Trophoblast cell (in vitro differentiated cells and primary cell): Measurements from ENCODE around the gene KIF25.

ENCODE experiments used
- DNase-seq, 2 donors: peaks; one replicate each; pipeline ENCODE4 v3.0.0-alpha.2; 2016
- H2AFZ ChIP-seq: 2 replicates; pipeline ENCODE4 v1.6.1; 2013; ENCODE audit warnings: low read length, moderate library complexity, mild to moderate bottlenecking; ENCODE audit not compliant: insufficient read depth, poor library complexity
- H2AK5ac ChIP-seq: 2 replicates; pipeline ENCODE4 v1.6.1; 2013; ENCODE audit warnings: mild to moderate bottlenecking, low read length
- H2BK120ac ChIP-seq: 2 replicates; pipeline ENCODE4 v1.6.1; 2013; ENCODE audit warnings: low read length, mild to moderate bottlenecking, moderate library complexity; ENCODE audit not compliant: insufficient read depth, poor library complexity
- H2BK12ac ChIP-seq: 2 replicates; pipeline ENCODE4 v1.6.1; 2013; ENCODE audit warnings: mild to moderate bottlenecking, low read length, moderate library complexity
- H2BK5ac ChIP-seq: 2 replicates; pipeline ENCODE4 v1.6.1; 2013; ENCODE audit warnings: low read length, low read depth, moderate library complexity, mild to moderate bottlenecking; ENCODE audit not compliant: poor library complexity
- H3K14ac ChIP-seq: 2 replicates; pipeline ENCODE4 v1.6.1; 2013; ENCODE audit warnings: mild to moderate bottlenecking, low read length
- H3K18ac ChIP-seq: 2 replicates; pipeline ENCODE4 v1.6.1; 2013; ENCODE audit warnings: mild to moderate bottlenecking, low read length
- H3K23ac ChIP-seq: 2 replicates; pipeline ENCODE4 v1.6.1; 2013; ENCODE audit warnings: low read length
- H3K27ac ChIP-seq: 2 replicates; pipeline ENCODE4 v1.5.1; 2013; ENCODE audit warnings: low read depth, mild to moderate bottlenecking, inconsistent platforms, low read length, moderate library complexity
- H3K27me3 ChIP-seq: 2 replicates; pipeline ENCODE4 v1.6.1; 2013; ENCODE audit warnings: inconsistent platforms, mild to moderate bottlenecking, low read length, moderate library complexity; ENCODE audit not compliant: insufficient read depth
- H3K36me3 ChIP-seq, 2 experiments: 1 replicate in 1 of 2; 2 replicates in 1 of 2; pipeline ENCODE4 v1.6.1; 2013; ENCODE audit warnings: low read length in 2 of 2, mild to moderate bottlenecking in 2 of 2, moderate library complexity in 1 of 2; ENCODE audit not compliant: insufficient read depth in 2 of 2, control insufficient read depth in 1 of 2
- H3K4ac ChIP-seq: 2 replicates; pipeline ENCODE4 v1.6.1; 2013; ENCODE audit warnings: low read depth, mild to moderate bottlenecking, low read length, moderate library complexity
- H3K4me1 ChIP-seq, 2 experiments: 1 replicate in 1 of 2; 2 replicates in 1 of 2; pipeline ENCODE4 v1.6.1; 2013; ENCODE audit warnings: low read length in 2 of 2, mild to moderate bottlenecking in 2 of 2, moderate library complexity in 1 of 2; ENCODE audit not compliant: insufficient read depth in 2 of 2, control insufficient read depth in 1 of 2
- H3K4me2 ChIP-seq: 2 replicates; pipeline ENCODE4 v1.6.1; 2013; ENCODE audit warnings: inconsistent platforms, mild to moderate bottlenecking, low read length, moderate library complexity
- H3K4me3 ChIP-seq: 2 replicates; pipeline ENCODE4 v1.5.1; 2013; ENCODE audit warnings: mild to moderate bottlenecking, low read depth, low read length, inconsistent platforms
- H3K79me1 ChIP-seq: one replicate; pipeline ENCODE4 v1.6.1; 2013; ENCODE audit warnings: low read length
- H3K79me2 ChIP-seq: 2 replicates; pipeline ENCODE4 v1.6.1; 2013; ENCODE audit warnings: low read length, mild to moderate bottlenecking; ENCODE audit not compliant: control insufficient read depth, insufficient read depth, poor library complexity
- H3K9ac ChIP-seq: 2 replicates; pipeline ENCODE4 v1.6.1; 2013; ENCODE audit warnings: mild to moderate bottlenecking, low read length
- H3K9me3 ChIP-seq: 2 replicates; pipeline ENCODE4 v1.6.1; 2013; ENCODE audit warnings: low read depth, mild to moderate bottlenecking, control low read depth, inconsistent platforms, low read length; ENCODE audit not compliant: insufficient read depth
- H4K12ac ChIP-seq: 2 replicates; pipeline ENCODE4 v1.6.1; 2013; ENCODE audit warnings: low read depth, mild to moderate bottlenecking, low read length, moderate library complexity
- H4K8ac ChIP-seq: 2 replicates; pipeline ENCODE4 v1.6.1; 2013; ENCODE audit warnings: low read depth, mild to moderate bottlenecking, low read length, moderate library complexity
- H4K91ac ChIP-seq: one replicate; pipeline ENCODE4 v1.6.1; 2013; ENCODE audit warnings: low read depth, mild to moderate bottlenecking, low read length, moderate library complexity
- WGBS: extraction: QIAGEN DNeasy Blood & Tissue Kit; methylation state at CpG from one replicate; pipeline ENCODE4 v1.1.7; 2013; ENCODE audit warnings: missing lambda C conversion rate; ENCODE audit not compliant: insufficient read length, insufficient coverage; ENCODE audit errors: extremely low coverage; 5-methylcytosine and 5-hydroxymethylcytosine counted together

The KIF25 gene

GRCh38 chr6:168056892-168057527, 59.5 kb downstream of the KIF25 start:
- Histone ChIP-seq H3K23ac (no peak overlapping the region), H2AFZ (no peak overlapping the region), H3K4ac (no peak overlapping the region), H3K4me3 (peak overlapping the region; percentile 21), H3K79me2 (no peaks in the 10 kb centered on the region), H3K14ac (no peak overlapping the region), H2BK12ac (no peak overlapping the region), H3K79me1 (no peaks in the 10 kb centered on the region), H4K91ac (no peak overlapping the region), H3K36me3 (no peaks in the 10 kb centered on the region), H2BK120ac (no peak overlapping the region), H2BK5ac (no peak overlapping the region), H4K12ac (no peak overlapping the region), H3K27me3 (no peaks in the 10 kb centered on the region), H3K9me3 (peaks cover 9% of the 10 kb centered on the region), H3K9ac (no peak overlapping the region), H2AK5ac (no peak overlapping the region), H3K27ac (no peak overlapping the region), H3K4me1 (peaks cover 0 to 3% of the 10 kb centered on the region in 2 experiments), H4K8ac (no peak overlapping the region), H3K4me2 (no peak overlapping the region), H3K18ac (no peak overlapping the region)
- no CpG with 5 or more reads among the region's 24 CpGs for WGBS
- no peak for DNase-seq

DNA sequence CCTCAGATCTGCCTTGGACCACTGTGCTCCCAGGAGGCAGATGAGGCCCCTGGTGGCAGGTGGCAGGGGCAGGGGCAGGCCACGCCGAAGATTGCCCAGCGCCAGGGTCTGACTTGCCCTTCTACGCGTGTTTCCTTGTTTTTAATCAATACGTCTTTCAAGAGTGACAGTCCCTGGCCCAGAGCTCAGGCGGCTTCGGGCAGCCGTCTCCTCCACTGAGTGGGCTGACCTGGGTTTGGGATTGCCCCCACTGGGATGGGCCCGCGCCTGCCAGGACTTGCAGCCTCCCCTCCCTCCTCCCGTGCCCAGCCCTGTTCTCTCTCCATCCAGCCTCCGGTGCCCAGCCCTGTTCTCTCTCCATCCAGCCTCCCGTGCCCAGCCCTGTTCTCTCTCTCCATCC, 60.4 kb downstream of the KIF25 start:
- Histone ChIP-seq H3K4ac (no peak overlapping the region), H4K8ac (no peak overlapping the region), H3K4me2 (no peak overlapping the region), H3K27me3 (no peaks in the 10 kb centered on the region), H3K27ac (no peak overlapping the region), H3K18ac (no peak overlapping the region), H4K91ac (no peak overlapping the region), H3K9me3 (peaks cover 9% of the 10 kb centered on the region), H3K4me1 (peaks cover 0 to 3% of the 10 kb centered on the region in 2 experiments), H3K14ac (no peak overlapping the region), H2BK120ac (no peak overlapping the region), H3K4me3 (no peak overlapping the region), H4K12ac (no peak overlapping the region), H3K9ac (no peak overlapping the region), H3K36me3 (no peaks in the 10 kb centered on the region), H2AFZ (no peak overlapping the region), H3K79me1 (no peaks in the 10 kb centered on the region), H2BK5ac (no peak overlapping the region), H3K79me2 (no peaks in the 10 kb centered on the region), H2AK5ac (no peak overlapping the region), H2BK12ac (no peak overlapping the region), H3K23ac (no peak overlapping the region)
- no CpG with 5 or more reads among the region's 14 CpGs for WGBS
- no peak for DNase-seq

GRCh38 chr6:168058691-168059551, 61.5 kb downstream of the KIF25 start:
- Histone ChIP-seq H4K8ac (no peak overlapping the region), H3K27ac (no peak overlapping the region), H3K23ac (no peak overlapping the region), H3K79me1 (no peaks in the 10 kb centered on the region), H3K36me3 (no peaks in the 10 kb centered on the region), H4K12ac (no peak overlapping the region), H3K4ac (no peak overlapping the region), H3K9ac (no peak overlapping the region), H2BK12ac (no peak overlapping the region), H3K9me3 (peaks cover 9% of the 10 kb centered on the region), H2AK5ac (no peak overlapping the region), H3K4me3 (no peak overlapping the region), H3K14ac (no peak overlapping the region), H3K79me2 (no peaks in the 10 kb centered on the region), H3K18ac (no peak overlapping the region), H2BK120ac (no peak overlapping the region), H2BK5ac (no peak overlapping the region), H3K4me1 (peaks cover 0 to 3% of the 10 kb centered on the region in 2 experiments), H4K91ac (no peak overlapping the region), H3K4me2 (no peak overlapping the region), H3K27me3 (no peaks in the 10 kb centered on the region), H2AFZ (no peak overlapping the region)
- no CpG with 5 or more reads among the region's 30 CpGs for WGBS
- DNase-seq: no peak

GRCh38 chr6:168060521-168060931, 63.1 kb downstream of the KIF25 start:
- Histone ChIP-seq H3K4ac (no peak overlapping the region), H2AFZ (no peak overlapping the region), H3K9me3 (peaks cover 11% of the 10 kb centered on the region), H3K79me1 (no peaks in the 10 kb centered on the region), H2AK5ac (no peak overlapping the region), H4K12ac (no peak overlapping the region), H2BK12ac (no peak overlapping the region), H4K8ac (peak overlapping the region; percentile 12), H3K4me1 (no peaks in the 10 kb centered on the region), H3K18ac (no peak overlapping the region), H2BK5ac (no peak overlapping the region), H3K27me3 (no peaks in the 10 kb centered on the region), H3K14ac (no peak overlapping the region), H3K79me2 (no peaks in the 10 kb centered on the region), H4K91ac (no peak overlapping the region), H2BK120ac (no peak overlapping the region), H3K9ac (no peak overlapping the region), H3K4me3 (no peak overlapping the region), H3K27ac (no peak overlapping the region), H3K36me3 (no peaks in the 10 kb centered on the region), H3K4me2 (no peak overlapping the region), H3K23ac (no peak overlapping the region)
- DNase-seq: peak; percentile 65 to 69
- no CpG with 5 or more reads among the region's 12 CpGs for WGBS
